ENCODE results near the gene RANBP9.

RANBP9 gene

DNA sequence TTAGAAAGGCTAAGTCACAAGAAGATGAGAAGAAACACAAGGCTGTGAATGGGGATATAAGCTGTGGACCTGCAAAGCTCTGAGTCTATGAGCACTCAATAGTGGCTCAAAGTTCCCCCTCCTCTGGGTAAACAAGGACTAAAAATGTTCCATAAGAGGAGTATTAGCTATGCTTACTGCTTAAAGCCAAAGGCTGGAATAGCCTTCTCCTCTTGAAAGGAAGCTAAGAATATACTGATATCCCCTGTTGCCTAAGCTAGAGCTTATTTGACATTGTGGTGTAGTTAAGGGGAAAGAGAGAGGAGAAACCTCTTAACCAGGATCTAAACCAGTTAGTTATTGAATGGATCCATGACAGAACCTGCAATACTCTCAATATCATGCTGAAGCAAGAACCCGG is 50.7 kb downstream of the RANBP9 start:
- Histone ChIP-seq H3K4me1 (ENCODE audit: control insufficient read depth in 2 of 2, insufficient read depth in 2 of 2, low read length in 2 of 2) (no peaks in the 10 kb centered on the region), H3K36me3 (ENCODE audit: control insufficient read depth in 2 of 2, insufficient read depth in 2 of 2, low read length in 2 of 2) (peaks cover 0 to 3% of the 10 kb centered on the region in 2 donors), H3K27ac (ENCODE audit: low read depth in 2 of 2, low read length in 2 of 2) (no peak overlapping the region), H3K9ac (ENCODE audit: low read depth in 1 of 2, low read length in 2 of 2) (no peak overlapping the region), H3K4me3 (ENCODE audit: low read length in 2 of 2) (no peak overlapping the region), H3K27me3 (ENCODE audit: control insufficient read depth in 2 of 2, insufficient read depth in 2 of 2, low read length in 2 of 2) (no peaks in the 10 kb centered on the region), H3K9me3 (ENCODE audit: control insufficient read depth in 2 of 2, low read length in 2 of 2) (no peaks in the 10 kb centered on the region)

DNA sequence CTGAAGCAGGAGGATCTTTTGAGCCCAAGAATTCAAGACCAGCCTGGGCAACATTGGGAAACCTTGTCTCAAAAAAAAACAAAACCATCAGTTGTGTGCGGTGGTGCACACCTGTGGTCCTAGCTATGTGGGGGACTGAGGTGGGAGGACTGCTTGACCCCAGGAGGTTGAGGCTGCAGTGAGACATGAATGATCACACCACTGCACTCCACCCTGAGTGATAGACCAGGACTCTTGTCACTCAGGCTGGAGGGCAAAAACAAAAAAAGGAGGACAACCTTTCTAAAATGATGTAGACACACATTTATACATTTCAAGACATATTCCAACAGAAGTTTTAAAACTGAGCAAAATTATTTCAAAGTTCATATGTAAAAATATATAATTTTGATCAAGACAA is 51.4 kb downstream of the RANBP9 start:
- no peak overlapping the region for H3K27ac ChIP-seq (ENCODE audit: low read depth in 2 of 2, low read length in 2 of 2)
- H3K4me3 ChIP-seq (ENCODE audit: low read length in 2 of 2) = no peak overlapping the region
- H3K9ac ChIP-seq (ENCODE audit: low read depth in 1 of 2, low read length in 2 of 2) = no peak overlapping the region
- no peaks in the 10 kb centered on the region for H3K4me1 ChIP-seq (ENCODE audit: control insufficient read depth in 2 of 2, insufficient read depth in 2 of 2, low read length in 2 of 2)
- H3K36me3 ChIP-seq (ENCODE audit: control insufficient read depth in 2 of 2, insufficient read depth in 2 of 2, low read length in 2 of 2) = peaks cover 0 to 3% of the 10 kb centered on the region in 2 donors
- H3K27me3 ChIP-seq (ENCODE audit: control insufficient read depth in 2 of 2, insufficient read depth in 2 of 2, low read length in 2 of 2) = no peaks in the 10 kb centered on the region
- no peaks in the 10 kb centered on the region for H3K9me3 ChIP-seq (ENCODE audit: control insufficient read depth in 2 of 2, low read length in 2 of 2)

DNA sequence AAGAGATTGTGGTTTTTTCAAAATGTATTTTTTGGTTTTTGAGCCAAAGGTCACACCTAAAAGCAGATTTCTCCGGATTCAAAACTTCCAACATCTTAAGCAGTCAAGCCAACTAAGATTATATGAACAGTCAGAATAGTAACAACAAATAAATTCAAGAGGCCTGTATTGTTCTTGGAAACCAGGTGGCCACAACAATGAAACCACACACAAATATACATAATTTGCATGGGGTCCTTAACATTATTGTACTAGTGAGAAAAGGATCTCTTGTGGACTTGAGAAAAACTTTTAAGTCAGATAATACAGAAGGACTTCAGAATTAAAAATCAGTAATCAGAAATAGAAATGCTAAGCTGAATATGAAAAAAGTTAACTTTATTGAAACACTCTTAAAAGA is 55.9 kb downstream of the RANBP9 start:
- Histone ChIP-seq H3K4me3 (ENCODE audit: low read length in 2 of 2) (no peak overlapping the region), H3K4me1 (ENCODE audit: control insufficient read depth in 2 of 2, insufficient read depth in 2 of 2, low read length in 2 of 2) (no peaks in the 10 kb centered on the region), H3K9ac (ENCODE audit: low read depth in 1 of 2, low read length in 2 of 2) (no peak overlapping the region), H3K36me3 (ENCODE audit: control insufficient read depth in 2 of 2, insufficient read depth in 2 of 2, low read length in 2 of 2) (peaks cover 2 to 3% of the 10 kb centered on the region in 2 donors), H3K27me3 (ENCODE audit: control insufficient read depth in 2 of 2, insufficient read depth in 2 of 2, low read length in 2 of 2) (no peaks in the 10 kb centered on the region), H3K27ac (ENCODE audit: low read depth in 2 of 2, low read length in 2 of 2) (no peak overlapping the region), H3K9me3 (ENCODE audit: control insufficient read depth in 2 of 2, low read length in 2 of 2) (no peaks in the 10 kb centered on the region)

DNA sequence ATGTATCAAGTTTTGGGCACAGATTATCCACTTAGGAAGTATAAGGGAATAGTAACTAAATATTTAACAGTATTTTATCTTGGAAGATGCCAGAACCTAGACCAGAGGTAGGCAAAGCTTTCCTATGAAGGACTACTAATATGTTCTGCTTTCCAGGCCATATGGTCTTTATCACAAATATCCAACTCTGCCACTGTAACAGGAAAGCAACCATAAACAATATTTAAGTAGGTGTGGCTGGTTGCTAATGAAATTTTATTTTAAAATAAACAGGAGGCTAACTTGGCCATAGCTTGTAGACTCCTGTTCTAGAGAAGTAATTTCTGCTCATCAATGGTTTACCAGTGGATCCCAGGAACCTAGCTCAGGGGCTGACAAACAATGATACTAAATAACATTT is 57.1 kb downstream of the RANBP9 start:
- H3K27ac ChIP-seq (ENCODE audit: low read depth in 2 of 2, low read length in 2 of 2) = no peak overlapping the region
- peaks cover 3 to 7% of the 10 kb centered on the region in 2 donors for H3K36me3 ChIP-seq (ENCODE audit: control insufficient read depth in 2 of 2, insufficient read depth in 2 of 2, low read length in 2 of 2)
- no peak overlapping the region for H3K9ac ChIP-seq (ENCODE audit: low read depth in 1 of 2, low read length in 2 of 2)
- no peak overlapping the region for H3K4me3 ChIP-seq (ENCODE audit: low read length in 2 of 2)
- H3K27me3 ChIP-seq (ENCODE audit: control insufficient read depth in 2 of 2, insufficient read depth in 2 of 2, low read length in 2 of 2) = no peaks in the 10 kb centered on the region
- H3K9me3 ChIP-seq (ENCODE audit: control insufficient read depth in 2 of 2, low read length in 2 of 2) = no peaks in the 10 kb centered on the region
- H3K4me1 ChIP-seq (ENCODE audit: control insufficient read depth in 2 of 2, insufficient read depth in 2 of 2, low read length in 2 of 2) = no peaks in the 10 kb centered on the region

DNA sequence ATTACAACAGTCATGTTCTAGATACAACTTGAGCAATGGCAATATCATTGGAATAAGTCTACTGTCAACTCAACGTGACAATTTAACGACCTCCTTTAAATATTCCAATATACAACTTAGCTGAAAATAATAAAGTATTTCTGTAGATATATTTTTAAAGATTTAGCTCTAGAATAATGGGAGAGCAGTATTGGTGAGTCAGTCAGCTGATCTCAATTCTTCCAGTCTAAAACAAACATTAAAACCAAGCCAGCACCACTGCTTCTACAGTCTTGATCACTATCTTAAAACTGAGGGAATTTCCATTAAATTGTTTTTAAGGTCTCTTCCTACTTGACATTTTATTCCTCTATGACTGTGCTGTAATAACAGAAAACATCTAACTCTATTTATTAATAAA is 58.3 kb downstream of the RANBP9 start:
- Histone ChIP-seq H3K27me3 (ENCODE audit: control insufficient read depth in 2 of 2, insufficient read depth in 2 of 2, low read length in 2 of 2) (no peaks in the 10 kb centered on the region), H3K36me3 (ENCODE audit: control insufficient read depth in 2 of 2, insufficient read depth in 2 of 2, low read length in 2 of 2) (peaks cover 3 to 7% of the 10 kb centered on the region in 2 donors), H3K9ac (ENCODE audit: low read depth in 1 of 2, low read length in 2 of 2) (no peak overlapping the region), H3K9me3 (ENCODE audit: control insufficient read depth in 2 of 2, low read length in 2 of 2) (no peaks in the 10 kb centered on the region), H3K4me1 (ENCODE audit: control insufficient read depth in 2 of 2, insufficient read depth in 2 of 2, low read length in 2 of 2) (no peaks in the 10 kb centered on the region), H3K4me3 (ENCODE audit: low read length in 2 of 2) (no peak overlapping the region), H3K27ac (ENCODE audit: low read depth in 2 of 2, low read length in 2 of 2) (no peak overlapping the region)

DNA sequence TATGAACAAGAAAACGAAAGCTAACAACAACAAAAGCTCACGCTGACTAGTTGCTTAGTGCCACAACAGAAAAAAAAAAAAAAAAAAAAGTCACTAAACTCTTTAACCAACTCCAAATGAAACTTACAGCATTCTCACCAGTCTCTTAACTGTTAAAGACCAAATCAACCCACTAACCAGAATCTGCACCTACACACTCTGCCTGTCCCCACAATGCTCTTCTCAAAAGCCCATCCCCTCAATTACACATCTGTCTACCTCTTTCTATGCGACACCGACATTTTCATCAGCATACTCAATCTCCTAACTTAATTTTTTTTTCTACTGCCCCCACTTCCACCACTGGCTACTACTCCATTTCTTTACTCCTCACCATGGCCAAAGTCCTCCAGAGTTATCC is 62.2 kb downstream of the RANBP9 start:
- Histone ChIP-seq H3K27ac (ENCODE audit: low read depth in 2 of 2, low read length in 2 of 2) (no peak overlapping the region), H3K4me3 (ENCODE audit: low read length in 2 of 2) (no peak overlapping the region), H3K4me1 (ENCODE audit: control insufficient read depth in 2 of 2, insufficient read depth in 2 of 2, low read length in 2 of 2) (no peaks in the 10 kb centered on the region), H3K36me3 (ENCODE audit: control insufficient read depth in 2 of 2, insufficient read depth in 2 of 2, low read length in 2 of 2) (peaks cover 4 to 9% of the 10 kb centered on the region in 2 donors), H3K9me3 (ENCODE audit: control insufficient read depth in 2 of 2, low read length in 2 of 2) (no peaks in the 10 kb centered on the region), H3K9ac (ENCODE audit: low read depth in 1 of 2, low read length in 2 of 2) (no peak overlapping the region), H3K27me3 (ENCODE audit: control insufficient read depth in 2 of 2, insufficient read depth in 2 of 2, low read length in 2 of 2) (no peaks in the 10 kb centered on the region)

DNA sequence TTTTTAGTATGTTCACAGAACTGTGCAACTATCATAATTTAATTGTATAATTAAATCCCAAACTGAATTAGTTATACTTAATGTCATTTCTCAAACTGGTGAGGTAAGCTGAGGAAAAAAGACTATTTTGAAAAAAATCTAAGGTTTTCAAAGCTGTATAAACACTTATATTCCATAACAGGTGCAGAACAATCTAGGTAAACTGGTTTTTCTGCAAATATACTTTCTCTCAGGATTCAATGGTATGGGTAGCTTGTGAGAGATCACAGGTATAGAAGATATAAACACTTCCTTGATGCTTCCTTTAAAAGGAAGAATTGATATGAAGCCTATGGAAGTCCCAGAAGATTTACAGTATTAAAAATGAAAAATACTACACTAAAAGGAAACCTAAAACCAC is 62.8 kb downstream of the RANBP9 start:
- Histone ChIP-seq H3K27ac (ENCODE audit: low read depth in 2 of 2, low read length in 2 of 2) (no peak overlapping the region), H3K9me3 (ENCODE audit: control insufficient read depth in 2 of 2, low read length in 2 of 2) (no peaks in the 10 kb centered on the region), H3K9ac (ENCODE audit: low read depth in 1 of 2, low read length in 2 of 2) (no peak overlapping the region), H3K4me3 (ENCODE audit: low read length in 2 of 2) (no peak overlapping the region), H3K27me3 (ENCODE audit: control insufficient read depth in 2 of 2, insufficient read depth in 2 of 2, low read length in 2 of 2) (no peaks in the 10 kb centered on the region), H3K36me3 (ENCODE audit: control insufficient read depth in 2 of 2, insufficient read depth in 2 of 2, low read length in 2 of 2) (peaks cover 4 to 9% of the 10 kb centered on the region in 2 donors), H3K4me1 (ENCODE audit: control insufficient read depth in 2 of 2, insufficient read depth in 2 of 2, low read length in 2 of 2) (no peaks in the 10 kb centered on the region)

DNA sequence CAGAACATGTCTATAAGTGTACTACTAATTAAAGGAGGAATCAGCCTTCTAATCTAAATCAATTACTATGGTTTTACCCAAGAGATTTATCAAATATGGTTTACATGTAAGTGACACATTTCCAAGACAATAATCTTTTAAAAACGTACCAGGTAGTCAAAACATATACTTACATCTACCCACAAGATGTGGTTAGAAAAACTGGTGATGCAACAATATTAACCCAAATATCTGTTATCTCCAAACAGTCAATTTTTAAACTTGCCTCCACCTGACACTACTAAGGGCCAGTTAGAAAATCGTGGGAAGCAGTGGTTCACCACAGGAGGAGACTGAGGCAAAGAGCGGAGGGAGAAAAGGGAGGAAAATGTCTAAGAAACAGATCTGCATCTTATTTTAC is 68.5 kb downstream of the RANBP9 start:
- Histone ChIP-seq H3K27ac (ENCODE audit: low read depth in 2 of 2, low read length in 2 of 2) (no peak overlapping the region), H3K36me3 (ENCODE audit: control insufficient read depth in 2 of 2, insufficient read depth in 2 of 2, low read length in 2 of 2) (peaks cover 11 to 25% of the 10 kb centered on the region in 2 donors), H3K27me3 (ENCODE audit: control insufficient read depth in 2 of 2, insufficient read depth in 2 of 2, low read length in 2 of 2) (no peaks in the 10 kb centered on the region), H3K4me1 (ENCODE audit: control insufficient read depth in 2 of 2, insufficient read depth in 2 of 2, low read length in 2 of 2) (no peaks in the 10 kb centered on the region), H3K4me3 (ENCODE audit: low read length in 2 of 2) (no peak overlapping the region), H3K9ac (ENCODE audit: low read depth in 1 of 2, low read length in 2 of 2) (no peak overlapping the region), H3K9me3 (ENCODE audit: control insufficient read depth in 2 of 2, low read length in 2 of 2) (no peaks in the 10 kb centered on the region)

DNA sequence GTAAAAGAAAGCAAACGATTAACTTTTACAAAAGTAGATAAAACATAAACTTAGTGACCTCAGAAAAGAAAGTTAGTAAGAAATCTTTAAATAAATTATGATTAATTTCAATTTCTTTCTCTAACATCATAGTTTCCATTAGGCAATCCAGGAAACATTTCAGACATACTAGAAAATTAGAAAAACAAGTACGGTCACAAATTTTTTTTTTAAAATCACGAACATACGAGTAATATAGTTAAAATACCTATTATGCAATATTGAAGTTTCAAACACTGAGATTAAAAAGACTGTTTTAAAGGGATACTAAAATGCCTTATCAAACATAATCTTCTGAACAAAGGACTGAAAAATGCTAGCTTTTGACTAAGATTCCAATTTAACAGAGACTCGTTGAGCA is 70.3 kb downstream of the RANBP9 start:
- Histone ChIP-seq H3K9ac (ENCODE audit: low read depth in 1 of 2, low read length in 2 of 2) (no peak overlapping the region), H3K9me3 (ENCODE audit: control insufficient read depth in 2 of 2, low read length in 2 of 2) (no peaks in the 10 kb centered on the region), H3K27ac (ENCODE audit: low read depth in 2 of 2, low read length in 2 of 2) (no peak overlapping the region), H3K36me3 (ENCODE audit: control insufficient read depth in 2 of 2, insufficient read depth in 2 of 2, low read length in 2 of 2) (peaks cover 20 to 37% of the 10 kb centered on the region in 2 donors), H3K4me1 (ENCODE audit: control insufficient read depth in 2 of 2, insufficient read depth in 2 of 2, low read length in 2 of 2) (no peaks in the 10 kb centered on the region), H3K4me3 (ENCODE audit: low read length in 2 of 2) (no peak overlapping the region), H3K27me3 (ENCODE audit: control insufficient read depth in 2 of 2, insufficient read depth in 2 of 2, low read length in 2 of 2) (no peaks in the 10 kb centered on the region)

DNA sequence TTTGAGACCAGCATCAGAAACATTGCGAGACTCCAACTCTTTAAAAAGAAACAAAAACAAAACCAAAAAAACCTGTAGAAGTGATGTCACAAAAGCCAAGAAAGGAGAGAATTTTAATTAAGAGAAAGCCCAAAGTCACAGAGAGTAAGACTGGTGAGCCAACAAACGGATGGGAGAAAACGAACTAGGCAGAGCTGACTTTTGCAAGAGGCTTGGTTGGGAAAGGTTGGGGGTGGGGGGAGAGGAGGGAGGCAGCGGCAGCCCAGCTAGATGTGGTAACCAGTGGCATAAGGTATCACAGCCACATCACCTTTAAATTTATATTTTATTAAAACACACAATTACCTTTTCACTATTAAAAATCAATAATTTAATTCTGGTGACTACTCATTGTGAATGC is 73.0 kb downstream of the RANBP9 start:
- peaks cover 24 to 35% of the 10 kb centered on the region in 2 donors for H3K36me3 ChIP-seq (ENCODE audit: control insufficient read depth in 2 of 2, insufficient read depth in 2 of 2, low read length in 2 of 2)
- H3K4me1 ChIP-seq (ENCODE audit: control insufficient read depth in 2 of 2, insufficient read depth in 2 of 2, low read length in 2 of 2) = no peaks in the 10 kb centered on the region
- H3K9me3 ChIP-seq (ENCODE audit: control insufficient read depth in 2 of 2, low read length in 2 of 2) = no peaks in the 10 kb centered on the region
- H3K9ac ChIP-seq (ENCODE audit: low read depth in 1 of 2, low read length in 2 of 2) = no peak overlapping the region
- H3K27ac ChIP-seq (ENCODE audit: low read depth in 2 of 2, low read length in 2 of 2) = no peak overlapping the region
- no peak overlapping the region for H3K4me3 ChIP-seq (ENCODE audit: low read length in 2 of 2)
- no peaks in the 10 kb centered on the region for H3K27me3 ChIP-seq (ENCODE audit: control insufficient read depth in 2 of 2, insufficient read depth in 2 of 2, low read length in 2 of 2)

DNA sequence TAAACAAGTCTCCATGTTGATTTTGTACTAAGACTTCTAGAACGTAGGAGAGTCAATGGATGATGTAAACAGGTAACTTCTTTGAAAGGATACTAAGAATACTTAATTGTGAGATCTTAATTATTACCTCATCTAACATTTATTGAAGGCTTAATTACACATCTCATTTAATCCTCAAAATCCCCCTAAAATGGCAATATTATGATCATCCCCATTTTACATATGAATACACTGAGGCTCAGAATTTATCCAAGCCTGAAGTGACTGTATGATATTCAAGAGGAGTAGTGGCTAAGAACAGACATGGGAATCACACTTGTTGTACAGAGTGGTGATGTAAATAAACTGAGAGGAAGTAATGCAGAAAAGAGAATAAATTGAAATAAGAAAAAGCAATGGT is 73.6 kb downstream of the RANBP9 start:
- Histone ChIP-seq H3K27ac (ENCODE audit: low read depth in 2 of 2, low read length in 2 of 2) (no peak overlapping the region), H3K36me3 (ENCODE audit: control insufficient read depth in 2 of 2, insufficient read depth in 2 of 2, low read length in 2 of 2) (peaks cover 28 to 30% of the 10 kb centered on the region in 2 donors), H3K9me3 (ENCODE audit: control insufficient read depth in 2 of 2, low read length in 2 of 2) (no peaks in the 10 kb centered on the region)

More for the DNA sequence above, 73.6 kb downstream of the RANBP9 start:
- Histone ChIP-seq H3K27me3 (ENCODE audit: control insufficient read depth in 2 of 2, insufficient read depth in 2 of 2, low read length in 2 of 2) (no peaks in the 10 kb centered on the region), H3K4me3 (ENCODE audit: low read length in 2 of 2) (no peak overlapping the region), H3K9ac (ENCODE audit: low read depth in 1 of 2, low read length in 2 of 2) (no peak overlapping the region), H3K4me1 (ENCODE audit: control insufficient read depth in 2 of 2, insufficient read depth in 2 of 2, low read length in 2 of 2) (no peaks in the 10 kb centered on the region)
